B cell (primary cell): Measurements from ENCODE around the gene RLN3. TPM values are rescaled to one million over a fixed set of nuclear protein-coding genes. Genes with fewer than 3 reads are reported as not detected.

Experiments
- ATAC-seq: fragments of 200-7000 bp; cut with Tn5 transposase; one replicate; pipeline ENCODE4 v1.10.0; 2021; ENCODE audit warnings: low read depth, mild to moderate bottlenecking, moderate number of reproducible peaks, moderate library complexity
- CTCF ChIA-PET: fragments of 350-600 bp; sonication (Branson Sonifier 250); formaldehyde crosslinking; loops from one replicate; lab custom pipeline; 2021; ENCODE audit warnings: antibody characterized with exemption, inconsistent platforms; lab: Charles Lee
- POLR2A ChIA-PET: fragments of 350-600 bp; sonication (Branson Sonifier 250); formaldehyde crosslinking; loops from one replicate; lab custom pipeline; 2021; ENCODE audit warnings: antibody characterized with exemption; lab: Charles Lee
- DNase-seq: peaks from one replicate; pipeline ENCODE4 v3.0.0; 2013
- H2AFZ ChIP-seq: 2 replicates; pipeline ENCODE4 v1.6.1; 2012; ENCODE audit warnings: mild to moderate bottlenecking, low read depth, low read length; ENCODE audit not compliant: insufficient read depth, poor library complexity, severe bottlenecking
- H3K27ac ChIP-seq, 2 donors: 1 replicate in 1 of 2; 2 replicates in 1 of 2; pipeline ENCODE4 v1.5.1; 2012 to 2013; ENCODE audit warnings: low read length in 2 of 2, mild to moderate bottlenecking in 2 of 2, moderate library complexity in 1 of 2
- H3K27me3 ChIP-seq, 4 experiments: fragments of 200-600 bp in 1 of 4; sonication (generic) in 1 of 4; replicated peaks in 1 of 4; 1 replicate in 2 of 4; 2 replicates in 2 of 4; pipeline versions ENCODE4 v1.6.1 to v1.7.0; 2013 to 2016; ENCODE audit warnings: low read length in 3 of 4, mild to moderate bottlenecking in 2 of 4, mixed read lengths in 1 of 4, moderate library complexity in 1 of 4; ENCODE audit not compliant: insufficient read depth in 4 of 4, control insufficient read depth in 3 of 4; ENCODE audit errors: control extremely low read depth in 1 of 4
- H3K36me3 ChIP-seq, 2 experiments: replicated peaks in 1 of 2; 1 replicate in 1 of 2; 2 replicates in 1 of 2; pipeline versions ENCODE4 v1.6.1 to v1.7.1; 2013; ENCODE audit warnings: low read length in 1 of 2; ENCODE audit not compliant: insufficient read depth in 2 of 2, control insufficient read depth in 1 of 2; ENCODE audit errors: control extremely low read depth in 1 of 2, extremely low read depth in 1 of 2
- H3K4me1 ChIP-seq, 2 donors: fragments of 200-600 bp in 1 of 2; sonication (generic) in 1 of 2; 1 replicate in 1 of 2; 2 replicates in 1 of 2; pipeline versions ENCODE4 v1.5.1 to v1.6.1; 2013 to 2017; ENCODE audit warnings: low read length in 2 of 2; ENCODE audit not compliant: control insufficient read depth in 2 of 2, insufficient read depth in 2 of 2
- H3K4me2 ChIP-seq: replicated peaks from 2 replicates; pipeline ENCODE3; 2012; ENCODE audit warnings: mild to moderate bottlenecking, low read depth, low read length; ENCODE audit not compliant: poor library complexity, severe bottlenecking
- H3K4me3 ChIP-seq, 5 experiments: fragments of 200-600 bp in 1 of 5; sonication (generic) in 1 of 5; 1 replicate in 3 of 5; 2 replicates in 2 of 5; pipeline versions ENCODE4 v1.5.1 to v1.7.0; 2011 to 2016; ENCODE audit warnings: low read length in 4 of 5, mild to moderate bottlenecking in 4 of 5, low read depth in 2 of 5, control low read depth in 1 of 5, moderate library complexity in 1 of 5; ENCODE audit not compliant: insufficient read depth in 1 of 5; ENCODE audit errors: control extremely low read depth in 1 of 5, extremely low read depth in 1 of 5
- H3K79me2 ChIP-seq: fragments of 200-600 bp; sonication (generic); one replicate; pipeline ENCODE4 v1.6.0; 2016; ENCODE audit warnings: low read length; ENCODE audit not compliant: control insufficient read depth, insufficient read depth
- H3K9ac ChIP-seq: fragments of 200-600 bp; sonication (generic); 2 replicates; pipeline ENCODE4 v1.6.1; 2017; ENCODE audit warnings: mild to moderate bottlenecking, low read length, moderate library complexity
- H3K9me3 ChIP-seq, 3 donors: one replicate each; pipeline versions ENCODE4 v1.6.1 to v1.7.1; 2013; ENCODE audit warnings: low read length in 2 of 3; ENCODE audit not compliant: control insufficient read depth in 2 of 3, insufficient read depth in 1 of 3; ENCODE audit errors: control extremely low read depth in 1 of 3
- H4K20me1 ChIP-seq: 2 replicates; pipeline ENCODE4 v1.6.0; 2012; ENCODE audit warnings: mild to moderate bottlenecking, low read length; ENCODE audit not compliant: insufficient read depth, control insufficient read depth, poor library complexity, severe bottlenecking
- H3K27ac Mint-ChIP-seq: one replicate; pipeline ENCODE4 v1.8.0; 2021; ENCODE audit warnings: mixed read lengths
- H3K27me3 Mint-ChIP-seq: one replicate; pipeline ENCODE4 v1.8.0; 2021; ENCODE audit warnings: mixed read lengths
- H3K4me1 Mint-ChIP-seq: one replicate; pipeline ENCODE4 v1.8.0; 2021; ENCODE audit warnings: mixed read lengths
- H3K4me3 Mint-ChIP-seq: one replicate; pipeline ENCODE4 v1.8.0; 2021; ENCODE audit warnings: mixed read lengths
- H3K9me3 Mint-ChIP-seq: one replicate; pipeline ENCODE4 v1.8.0; 2022; ENCODE audit warnings: mixed read lengths; ENCODE audit not compliant: insufficient read depth
- CTCF ChIP-seq: fragments of 200-600 bp; IDR thresholded peaks from one replicate; pipeline ENCODE4 v1.8.0; 2022; ENCODE audit warnings: antibody characterized with exemption, mild to moderate bottlenecking
- EZH2 ChIP-seq: IDR thresholded peaks from 2 replicates; pipeline ENCODE4 v1.6.1; 2012; ENCODE audit warnings: borderline replicate concordance, low read depth, mild to moderate bottlenecking, moderate library complexity, low read length; ENCODE audit not compliant: insufficient read depth, poor library complexity, severe bottlenecking
- WGBS: methylation state at CpG from one replicate; pipeline ENCODE4 v1.1.5; 2013; ENCODE audit warnings: missing lambda C conversion rate; ENCODE audit not compliant: insufficient coverage; 5-methylcytosine and 5-hydroxymethylcytosine counted together
- intact Hi-C: fragments of 100-400 bp; cut with micrococcal nuclease; formaldehyde crosslinking; loops from one replicate; pipeline ENCODE4 v1.10.0; 2022
- polyA plus RNA-seq: library from polyadenylated mRNA; depleted of rRNA; stranded (reverse); fragments of >200 nt; gene quantifications from 2 replicates; pipeline ENCODE4 v1.2.3, GENCODE V29; 2012
- total RNA-seq, 2 donors: library from RNA; stranded (reverse); fragments of 120-200 nt in 1 of 2; gene quantifications; 1 replicate in 1 of 2; 2 replicates in 1 of 2; pipeline versions ENCODE4 v1.2.3 to v1.2.4, GENCODE V29; 2013 to 2022

Gene RLN3
- total and polyA plus RNA-seq, 2 donors (not counting 1 experiment from before 2014, with no cell fraction given) = 0.42 TPM; not detected in 1

GRCh38 chr19:14070268-14071050 lies 42.5 kb downstream of the RLN3 start:
- no peaks in the 10 kb centered on the region for H3K9me3 Mint-ChIP-seq
- H3K4me3 ChIP-seq = no peak overlapping the region
- ChIA-PET CTCF (interaction anchor here (0.6 to 6.8 kb wide), 14 partner anchors 11 to 657 kb away, joined by 3 to 92 read pairs (median 8); partner anchors contain the start of genes ASF1B, BRME1, CC2D1A and NANOS3), POLR2A (no interaction called here)
- no peak for ATAC-seq
- H3K9me3 ChIP-seq = peaks cover 0 to 3% (median 0%) of the 10 kb centered on the region in 3 donors
- no peaks in the 10 kb centered on the region for H3K36me3 ChIP-seq
- TF ChIP-seq CTCF (no peak), EZH2 (no peak)
- peaks cover 26% of the 10 kb centered on the region for H3K4me1 Mint-ChIP-seq
- H2AFZ ChIP-seq = no peak overlapping the region
- no peaks in the 10 kb centered on the region for H3K79me2 ChIP-seq
- H3K27ac ChIP-seq = no peak overlapping the region
- H3K4me3 Mint-ChIP-seq = peak overlapping the region; percentile 23
- no peak overlapping the region for H3K27ac Mint-ChIP-seq
- DNase-seq = peak; percentile 26
- WGBS = 97% methylated on average over 43 of the region's 43 CpGs
- no peak overlapping the region for H3K4me2 ChIP-seq
- H4K20me1 ChIP-seq = no peaks in the 10 kb centered on the region
- peaks cover 0 to 18% (median 5%) of the 10 kb centered on the region in 4 experiments for H3K27me3 ChIP-seq
- intact Hi-C loops = loop anchor here (5.0 kb wide), 1 partner anchor 118 kb away; the partner anchor contains the start of gene DCAF15
- H3K4me1 ChIP-seq = peaks cover 31 to 35% of the 10 kb centered on the region in 2 donors
- peaks cover 8% of the 10 kb centered on the region for H3K27me3 Mint-ChIP-seq
- no peak overlapping the region for H3K9ac ChIP-seq
